H1 (cell line): ENCODE results near the gene PLOD1. TPM values are rescaled to one million over a fixed set of nuclear protein-coding genes. Genes with fewer than 3 reads are reported as not detected.

Experiments used
- CTCF ChIA-PET: fragments of 300-600 bp; sonication (Branson Sonifier 250); formaldehyde crosslinking; loops from one replicate; lab custom pipeline; 2021; ENCODE audit not compliant: partially characterized antibody; lab: Charles Lee
- POLR2A ChIA-PET: fragments of 300-600 bp; sonication (Branson Sonifier 250); formaldehyde crosslinking; loops from one replicate; lab custom pipeline; 2021; ENCODE audit warnings: inconsistent platforms; ENCODE audit not compliant: partially characterized antibody; lab: Charles Lee
- DNase-seq, 2 experiments: peaks; one replicate each; pipeline versions ENCODE4 v3.0.0 to v3.0.0-alpha.2; 2010 to 2022; ENCODE audit warnings: low spot score in 2 of 2, low read depth in 1 of 2, mixed read lengths in 1 of 2
- FAIRE-seq: peaks from 2 replicates; lab custom pipeline; 2011; peaks lifted over from hg19 to GRCh38; lab: Jason Lieb, UNC
- H2AFZ ChIP-seq: 2 replicates; pipeline ENCODE4 v1.8.1; 2012; ENCODE audit warnings: low read length, inconsistent platforms
- H2AK5ac ChIP-seq: 2 replicates; pipeline ENCODE4 v1.6.1; 2013; ENCODE audit warnings: low read depth, low read length
- H2BK120ac ChIP-seq: replicated peaks from 2 replicates; pipeline ENCODE3; 2013; ENCODE audit warnings: low read depth, low read length, inconsistent platforms
- H2BK12ac ChIP-seq: 2 replicates; pipeline ENCODE4 v1.6.1; 2013; ENCODE audit warnings: low read depth, low read length
- H2BK15ac ChIP-seq: 2 replicates; pipeline ENCODE4 v1.6.1; 2013; ENCODE audit warnings: low read length
- H2BK20ac ChIP-seq: 2 replicates; pipeline ENCODE4 v1.6.1; 2013; ENCODE audit warnings: low read length
- H2BK5ac ChIP-seq: 2 replicates; pipeline ENCODE4 v1.6.1; 2013; ENCODE audit warnings: low read depth, low read length
- H3K14ac ChIP-seq: 2 replicates; pipeline ENCODE4 v1.6.1; 2013; ENCODE audit warnings: inconsistent platforms; ENCODE audit not compliant: insufficient read length
- H3K18ac ChIP-seq: 2 replicates; pipeline ENCODE4 v1.6.1; 2013; ENCODE audit warnings: low read length; ENCODE audit errors: extremely low read depth
- H3K23ac ChIP-seq: 2 replicates; pipeline ENCODE4 v1.6.1; 2013; ENCODE audit warnings: inconsistent platforms; ENCODE audit not compliant: insufficient read length
- H3K23me2 ChIP-seq: 2 replicates; pipeline ENCODE4 v1.6.1; 2013; ENCODE audit warnings: low read depth, low read length
- H3K27ac ChIP-seq: 2 replicates; pipeline ENCODE4 v1.6.1; 2011; ENCODE audit warnings: low read depth, low read length, inconsistent platforms
- H3K27me3 ChIP-seq, 4 experiments: replicated peaks in 1 of 4; 1 replicate in 1 of 4; 2 replicates in 3 of 4; pipeline versions ENCODE4 v1.6.1 to v1.8.1; 2011 to 2013; ENCODE audit warnings: low read length in 3 of 4, mild to moderate bottlenecking in 3 of 4, inconsistent platforms in 2 of 4, mixed read lengths in 2 of 4, moderate library complexity in 1 of 4; ENCODE audit not compliant: control insufficient read depth in 3 of 4, insufficient read depth in 3 of 4; ENCODE audit errors: extremely low read depth in 1 of 4
- H3K36me3 ChIP-seq, 4 experiments: 2 replicates each; pipeline versions ENCODE4 v1.6.1 to v1.8.1; 2011 to 2013; ENCODE audit warnings: mild to moderate bottlenecking in 4 of 4, low read length in 3 of 4, moderate library complexity in 2 of 4, control low read depth in 1 of 4, inconsistent platforms in 1 of 4; ENCODE audit not compliant: insufficient read depth in 4 of 4, control insufficient read depth in 2 of 4
- H3K4ac ChIP-seq: replicated peaks from 2 replicates; pipeline ENCODE3; 2013; ENCODE audit warnings: low read length, low read depth, mixed read lengths, inconsistent platforms; ENCODE audit not compliant: insufficient read length
- H3K4me1 ChIP-seq, 4 experiments: replicated peaks in 1 of 4; 1 replicate in 1 of 4; 2 replicates in 3 of 4; pipeline versions ENCODE4 v1.6.1 to v1.8.1; 2011 to 2013; ENCODE audit warnings: low read length in 3 of 4, inconsistent platforms in 2 of 4, mixed read lengths in 1 of 4; ENCODE audit not compliant: insufficient read depth in 4 of 4, control insufficient read depth in 3 of 4
- H3K4me2 ChIP-seq, 2 experiments: 2 replicates each; pipeline versions ENCODE4 v1.6.1 to v1.8.1; 2011 to 2013; ENCODE audit warnings: low read depth in 2 of 2, low read length in 2 of 2, control low read depth in 1 of 2, inconsistent platforms in 1 of 2, mild to moderate bottlenecking in 1 of 2; ENCODE audit not compliant: insufficient read depth in 1 of 2
- H3K4me3 ChIP-seq, 4 experiments: fragments of 200-600, 300-600 bp in 1 of 4; sonication (generic), shearing (Covaris generic), sonication (Bioruptor Twin) in 1 of 4; 2 replicates each; pipeline versions ENCODE4 v1.5.1 to v1.8.1; 2011 to 2016; ENCODE audit warnings: low read length in 4 of 4, low read depth in 3 of 4, control low read depth in 2 of 4, inconsistent platforms in 2 of 4, mild to moderate bottlenecking in 2 of 4, mixed read lengths in 1 of 4, moderate library complexity in 1 of 4; ENCODE audit not compliant: insufficient read depth in 2 of 4; ENCODE audit errors: extremely low read depth in 1 of 4
- H3K56ac ChIP-seq: replicated peaks from 2 replicates; pipeline ENCODE3; 2013; ENCODE audit warnings: low read depth, mild to moderate bottlenecking, mixed read lengths, low read length, inconsistent platforms; ENCODE audit not compliant: insufficient read length
- H3K79me1 ChIP-seq: 2 replicates; pipeline ENCODE4 v1.6.1; 2013; ENCODE audit warnings: low read depth, low read length, control low read depth
- H3K79me2 ChIP-seq, 2 experiments: 2 replicates each; pipeline versions ENCODE4 v1.6.1 to v1.8.1; 2012 to 2013; ENCODE audit warnings: low read length in 2 of 2, mild to moderate bottlenecking in 2 of 2, inconsistent platforms in 1 of 2; ENCODE audit not compliant: insufficient read depth in 2 of 2, control insufficient read depth in 1 of 2
- H3K9ac ChIP-seq, 4 experiments: replicated peaks in 1 of 4; 1 replicate in 1 of 4; 2 replicates in 3 of 4; pipeline versions ENCODE4 v1.6.1 to v1.8.1; 2011 to 2013; ENCODE audit warnings: low read depth in 3 of 4, low read length in 3 of 4, control low read depth in 2 of 4, mild to moderate bottlenecking in 2 of 4, moderate library complexity in 2 of 4, inconsistent platforms in 1 of 4; ENCODE audit errors: extremely low read depth in 1 of 4
- H3K9me3 ChIP-seq, 2 experiments: 2 replicates each; pipeline versions ENCODE4 v1.6.1 to v1.8.1; 2012 to 2013; ENCODE audit warnings: mild to moderate bottlenecking in 2 of 2, moderate library complexity in 2 of 2, control low read depth in 1 of 2, inconsistent platforms in 1 of 2, low read depth in 1 of 2, low read length in 1 of 2, mixed read lengths in 1 of 2; ENCODE audit not compliant: insufficient read depth in 2 of 2
- H4K20me1 ChIP-seq, 2 experiments: replicated peaks in 1 of 2; 2 replicates each; pipeline versions ENCODE3 to v1.8.1; 2011 to 2013; ENCODE audit warnings: inconsistent platforms in 2 of 2, low read length in 2 of 2, mild to moderate bottlenecking in 1 of 2; ENCODE audit not compliant: insufficient read depth in 2 of 2, control insufficient read depth in 1 of 2
- H4K5ac ChIP-seq: 2 replicates; pipeline ENCODE4 v1.6.1; 2013; ENCODE audit warnings: low read length, low read depth, mixed read lengths, inconsistent platforms; ENCODE audit not compliant: insufficient read length
- H4K8ac ChIP-seq: 2 replicates; pipeline ENCODE4 v1.8.0; 2013; ENCODE audit warnings: mild to moderate bottlenecking, moderate library complexity, low read length, inconsistent platforms; ENCODE audit not compliant: insufficient read depth; ENCODE audit errors: extremely low read depth
- H4K91ac ChIP-seq: replicated peaks from 2 replicates; pipeline ENCODE3; 2013; ENCODE audit warnings: low read length, mixed read lengths, inconsistent platforms; ENCODE audit not compliant: insufficient read length
- BRCA1 ChIP-seq: IDR thresholded peaks from 2 replicates; pipeline ENCODE4 v1.6.1; 2012; ENCODE audit warnings: low read depth, low read length, improper control_type of control experiment
- EGR1 ChIP-seq: IDR thresholded peaks from 2 replicates; pipeline ENCODE4 v1.6.1; 2011; ENCODE audit warnings: low read depth, low read length, borderline replicate concordance
- EZH2 ChIP-seq: fragments of 200-600 bp; sonication (generic); IDR thresholded peaks from 2 replicates; pipeline ENCODE4 v1.7.1; 2012; ENCODE audit warnings: low read depth, mild to moderate bottlenecking, moderate library complexity, low read length, inconsistent platforms; ENCODE audit not compliant: severe bottlenecking
- HDAC6 ChIP-seq: IDR thresholded peaks from one replicate; pipeline ENCODE4 v1.7.1; 2012; ENCODE audit warnings: low read depth, mild to moderate bottlenecking, inconsistent platforms, low read length, moderate library complexity
- JUN ChIP-seq: IDR thresholded peaks from 2 replicates; pipeline ENCODE4 v1.6.1; 2011; ENCODE audit warnings: low read depth, mild to moderate bottlenecking, improper control_type of control experiment, low read length
- JUND ChIP-seq: IDR thresholded peaks from 2 replicates; pipeline ENCODE4 v1.6.1; 2011; ENCODE audit warnings: mild to moderate bottlenecking, improper control_type of control experiment, low read length
- POLR2AphosphoS5 ChIP-seq: IDR thresholded peaks from 2 replicates; pipeline ENCODE4 v1.6.1; 2011; ENCODE audit warnings: low read depth, low read length
- POU5F1 ChIP-seq: IDR thresholded peaks from 2 replicates; pipeline ENCODE4 v1.6.1; 2011; ENCODE audit warnings: low read depth, mild to moderate bottlenecking, low read length, moderate library complexity
- RAD21 ChIP-seq, 2 experiments: IDR thresholded peaks in 1 of 2; conservative IDR thresholded peaks in 1 of 2; 2 replicates each; pipeline ENCODE4 v1.6.1; 2011; ENCODE audit warnings: low read depth in 2 of 2, low read length in 2 of 2, improper control_type of control experiment in 1 of 2, inconsistent platforms in 1 of 2, mild to moderate bottlenecking in 1 of 2, moderate library complexity in 1 of 2
- SRF ChIP-seq: IDR thresholded peaks from 2 replicates; pipeline ENCODE4 v1.6.1; 2011; ENCODE audit warnings: mild to moderate bottlenecking, low read depth, low read length, moderate library complexity
- TAF7 ChIP-seq: optimal IDR thresholded peaks from 2 replicates; pipeline ENCODE3; 2011; ENCODE audit warnings: low read depth, mild to moderate bottlenecking, inconsistent platforms, low read length, moderate library complexity, borderline replicate concordance
- ZNF274 ChIP-seq: IDR thresholded peaks from 2 replicates; pipeline ENCODE4 v1.7.0; 2012; ENCODE audit warnings: low read length, borderline replicate concordance; ENCODE audit errors: extremely low read depth
- WGBS, 2 experiments: shearing (Covaris generic) in 1 of 2; methylation state at CpG; one replicate each; pipeline versions ENCODE4 v1.1.6 to v1.1.7; 2013 to 2015; ENCODE audit warnings: low lambda C conversion rate in 2 of 2, mixed read lengths in 2 of 2, inconsistent platforms in 1 of 2, low coverage in 1 of 2, missing lambda C conversion rate in 1 of 2; ENCODE audit not compliant: insufficient replicate concordance in 2 of 2, insufficient coverage in 1 of 2, insufficient read length in 1 of 2; ENCODE audit errors: extremely low coverage in 1 of 2, missing lambda C conversion rate in 1 of 2; 5-methylcytosine and 5-hydroxymethylcytosine counted together
- polyA plus RNA-seq, 7 experiments: library from polyadenylated mRNA; depleted of rRNA in 3 of 7; stranded (reverse) in 5 of 7; unstranded in 2 of 7; fragments of >200 nt in 5 of 7; fragments of 200-250 nt in 2 of 7; gene quantifications; 1 replicate in 5 of 7; 2 replicates in 1 of 7; 4 replicates in 1 of 7; pipeline versions ENCODE4 v1.2.1 to v1.2.3, GENCODE V29; 2011 to 2013; ENCODE audit warnings: missing spikeins in 2 of 7, mixed read lengths in 2 of 7
- total RNA-seq: library from RNA; stranded (reverse); fragmentation: NEBNext Ultra II Directional; extraction: Animal tissue kit (Norgen Biotek cat#: 25700); gene quantifications from 2 replicates; pipeline ENCODE4 v1.2.1, GENCODE V29; 2021
- TF ChIP-seq, protein P1 (sequence below): IDR thresholded peaks from 2 replicates; pipeline ENCODE4 v1.6.1; 2011; ENCODE audit warnings: low read length, improper control_type of control experiment

The PLOD1 gene
- total and polyA plus RNA-seq, 2 of the 8 experiments (the other 6 are each of a cell fraction or from before 2014, with no cell fraction given): 44.9 to 51.8 TPM

DNA sequence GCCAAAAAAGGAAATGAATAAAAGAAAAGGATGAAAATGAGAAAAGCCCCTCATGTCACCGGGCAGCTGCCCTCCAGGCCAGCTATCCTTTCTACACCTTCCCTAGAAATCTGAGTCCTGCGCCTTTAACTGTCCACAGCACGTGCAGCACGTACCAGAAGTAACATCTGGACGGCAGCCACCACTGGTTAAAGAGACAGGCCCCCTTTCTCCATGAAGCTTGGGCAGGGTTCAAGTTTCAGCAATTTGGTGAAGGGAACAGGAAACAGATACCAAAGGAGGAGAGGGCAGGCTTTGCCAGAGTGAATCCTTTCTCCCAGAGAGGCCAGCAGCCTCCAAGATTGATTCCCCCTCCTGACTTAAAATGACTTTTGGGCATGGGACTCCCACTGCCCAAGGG, 4.7 kb upstream of the PLOD1 start:
- Histone ChIP-seq H2BK15ac (no peak overlapping the region), H2BK12ac (no peak overlapping the region), H4K8ac (no peak overlapping the region; the same call in 1 of the 2 replicates), H3K56ac (no peak overlapping the region), H3K23me2 (peaks cover 8% of the 10 kb centered on the region), H4K20me1 (peaks cover under 1 to 1% of the 10 kb centered on the region in 2 experiments), H3K9ac (no peak overlapping the region; a peak in 1 of 7 replicates), H3K36me3 (no peaks in the 10 kb centered on the region), H4K5ac (no peak overlapping the region), H2BK120ac (no peak overlapping the region), H3K4me1 (peaks cover under 1 to 7% (median 6%) of the 10 kb centered on the region in 4 experiments), H3K79me1 (peaks cover 3% of the 10 kb centered on the region), H2AFZ (no peak overlapping the region), H3K79me2 (peaks cover 0 to 4% of the 10 kb centered on the region in 2 experiments; a peak in 2 of 4 replicates), H3K14ac (no peak overlapping the region), H3K18ac (no peak overlapping the region), H3K4me3 (no peak overlapping the region), H3K9me3 (no peaks in the 10 kb centered on the region), H3K23ac (no peak overlapping the region), H3K4ac (no peak overlapping the region), H2BK20ac (no peak overlapping the region), H3K27ac (no peak overlapping the region), H4K91ac (no peak overlapping the region), H3K27me3 (no peaks in the 10 kb centered on the region), H2BK5ac (no peak overlapping the region), H3K4me2 (no peak overlapping the region), H2AK5ac (no peak overlapping the region)
- FAIRE-seq (no peak), DNase-seq (no peak)
- CTCF ChIA-PET: interaction anchor here (0.6 to 1.0 kb wide), 2 partner anchors 20 to 37 kb away, joined by 3 to 4 read pairs; no protein-coding TSS in a partner anchor
- 78% methylated on average over 5 of the region's 5 CpGs; no CpG with 5 or more reads in 1 of the 2 experiments for WGBS, 2 experiments
- POLR2A ChIA-PET: interaction anchor here (1.3 to 15.4 kb wide), 2 partner anchors 15 to 19 kb away, joined by 4 to 263 read pairs; no protein-coding TSS in a partner anchor
- TF ChIP-seq POU5F1 (no peak), SRF (no peak), TAF7 (no peak), JUN (no peak), JUND (no peak), BRCA1 (no peak), RAD21 (IDR thresholded peaks at IDR 0.05 in 1 of 2, conservative IDR thresholded peaks at IDR 0.05 in 1 of 2; ENCODE audit: low read depth in 2 of 2, low read length in 2 of 2) (no peak), ZNF274 (no peak), HDAC6 (no peak), POLR2AphosphoS5 (no peak), EZH2 (no peak), EGR1 (no peak)
- TF ChIP-seq, protein P1, sequence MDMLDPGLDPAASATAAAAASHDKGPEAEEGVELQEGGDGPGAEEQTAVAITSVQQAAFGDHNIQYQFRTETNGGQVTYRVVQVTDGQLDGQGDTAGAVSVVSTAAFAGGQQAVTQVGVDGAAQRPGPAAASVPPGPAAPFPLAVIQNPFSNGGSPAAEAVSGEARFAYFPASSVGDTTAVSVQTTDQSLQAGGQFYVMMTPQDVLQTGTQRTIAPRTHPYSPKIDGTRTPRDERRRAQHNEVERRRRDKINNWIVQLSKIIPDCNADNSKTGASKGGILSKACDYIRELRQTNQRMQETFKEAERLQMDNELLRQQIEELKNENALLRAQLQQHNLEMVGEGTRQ: no peak
